GM12892 (cell line): Measurements from ENCODE around the gene NMRAL1.

Source experiments
- POLR2A ChIP-seq: IDR thresholded peaks from 2 replicates; pipeline ENCODE4 v1.6.1; 2011; ENCODE audit warnings: low read depth, low read length, control low read depth
- POLR2AphosphoS5 ChIP-seq: IDR thresholded peaks from 2 replicates; pipeline ENCODE4 v1.6.1; 2011; ENCODE audit warnings: low read depth, low read length, control low read depth

GRCh38 chr16:4465977-4466779 lies 8.2 kb downstream of the NMRAL1 start:
- no peak for TF ChIP-seq POLR2A
- no peak for TF ChIP-seq POLR2AphosphoS5
